Measurements from ENCODE around the gene UBE4B. TPM values are rescaled to one million over a fixed set of nuclear protein-coding genes. Genes with fewer than 3 reads are reported as not detected.
"Not testable (repeated sequence)": the region's sequence is repeated elsewhere in the genome, so short reads cannot be mapped to it uniquely, and the experiment has no call there.

Gene UBE4B
- total RNA-seq, 1 experiment from 2014 or later, result 13.9 TPM

DNA sequence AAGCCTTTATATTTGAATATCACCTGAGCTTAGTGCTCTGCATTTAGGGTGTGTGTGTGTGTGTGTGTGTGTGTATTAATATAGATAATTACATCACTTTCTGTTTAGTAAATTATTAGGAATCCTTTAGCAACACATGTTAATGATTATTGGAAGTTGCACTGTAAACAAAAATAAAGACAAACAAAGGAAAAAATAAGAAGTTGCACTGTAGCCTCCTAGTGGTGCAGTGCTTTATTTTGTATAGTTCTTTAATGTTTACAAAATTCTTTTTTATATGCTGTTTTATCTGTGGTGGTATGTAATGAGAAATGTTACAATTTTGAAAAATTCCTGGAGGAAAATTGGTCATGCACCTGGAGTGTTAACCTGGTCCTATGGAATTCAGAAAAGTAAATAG lies 69.2 kb downstream of the UBE4B start:
- no peak for DNase-seq (ENCODE audit: low read depth)
- in situ Hi-C loops (cut with HindIII; ENCODE audit: low pct_unique_long_range_greater_than_20kb, low sequenced_read_pairs), result no loop called here

DNA sequence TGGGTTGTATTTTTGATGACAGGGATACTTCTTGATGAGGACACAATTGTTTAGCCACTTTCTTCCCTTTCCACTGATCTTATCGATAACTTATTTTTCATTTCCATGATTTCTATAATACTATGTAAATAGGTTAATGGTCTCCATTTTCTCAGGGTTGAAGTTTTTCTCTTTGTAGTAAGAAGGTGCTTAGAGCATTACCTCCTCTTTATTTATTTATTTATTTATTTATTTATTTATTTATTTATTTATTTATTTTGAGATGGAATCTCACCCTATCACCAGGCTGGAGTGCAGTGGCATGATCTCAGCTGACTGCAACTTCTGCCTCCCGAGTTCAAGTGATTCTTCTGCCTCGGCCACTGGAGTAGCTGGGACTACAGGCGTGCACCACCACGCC lies 70.4 kb downstream of the UBE4B start:
- in situ Hi-C loops (cut with HindIII; ENCODE audit: low pct_unique_long_range_greater_than_20kb, low sequenced_read_pairs), result no loop called here
- no peak for DNase-seq (ENCODE audit: low read depth)

DNA sequence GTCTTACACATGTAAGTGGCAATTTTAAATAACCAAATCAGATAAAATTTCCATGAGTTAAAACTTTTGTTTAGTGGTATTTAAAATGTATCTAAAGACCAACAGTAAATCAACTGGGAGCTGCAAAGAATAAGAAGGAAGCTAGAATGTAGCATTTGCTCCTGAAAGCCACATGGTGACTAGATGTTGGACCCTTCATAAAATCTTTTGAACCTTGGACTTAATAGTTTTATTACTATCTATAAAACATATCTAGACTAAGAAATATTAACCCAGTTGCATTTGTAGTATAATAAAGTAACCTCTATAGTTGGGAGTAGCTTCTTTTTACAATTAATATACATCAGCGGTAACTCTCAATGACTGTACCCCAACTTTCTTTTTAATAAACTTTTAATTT lies 72.1 kb downstream of the UBE4B start:
- in situ Hi-C loops (cut with HindIII; ENCODE audit: low pct_unique_long_range_greater_than_20kb, low sequenced_read_pairs), result no loop called here
- DNase-seq (ENCODE audit: low read depth), result no peak

DNA sequence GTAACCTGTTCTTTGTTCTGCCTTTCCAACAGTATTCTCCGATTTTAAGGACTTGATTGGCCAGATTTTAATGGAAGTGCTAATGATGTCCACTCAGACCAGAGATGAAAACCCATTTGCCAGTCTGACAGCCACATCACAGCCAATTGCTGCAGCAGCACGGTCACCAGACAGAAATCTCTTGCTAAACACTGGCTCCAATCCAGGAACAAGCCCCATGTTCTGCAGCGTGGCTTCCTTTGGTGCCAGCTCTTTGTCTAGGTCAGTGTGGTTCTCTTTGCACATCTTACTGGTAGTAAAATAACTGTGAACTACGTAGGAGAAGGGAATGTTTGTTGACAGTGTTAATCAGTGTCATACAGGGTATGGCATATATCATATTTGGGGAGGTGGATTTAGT lies 72.7 kb downstream of the UBE4B start:
- no peak for DNase-seq (ENCODE audit: low read depth)
- in situ Hi-C loops (cut with HindIII; ENCODE audit: low pct_unique_long_range_greater_than_20kb, low sequenced_read_pairs), result no loop called here

DNA sequence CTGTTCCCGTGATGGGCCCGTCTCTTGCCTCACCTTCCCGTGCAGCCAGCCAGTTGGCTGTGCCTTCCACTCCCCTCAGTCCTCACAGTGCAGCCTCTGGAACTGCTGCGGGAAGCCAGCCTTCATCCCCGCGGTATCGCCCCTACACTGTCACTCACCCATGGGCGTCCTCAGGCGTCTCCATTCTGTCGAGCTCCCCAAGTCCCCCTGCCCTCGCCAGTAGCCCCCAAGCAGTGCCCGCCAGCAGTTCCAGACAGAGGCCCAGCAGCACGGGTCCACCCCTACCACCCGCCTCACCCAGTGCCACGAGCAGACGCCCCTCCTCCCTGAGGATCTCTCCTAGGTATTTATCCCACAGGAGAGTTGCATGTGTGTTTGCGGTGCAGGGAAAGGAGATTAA lies 73.5 kb downstream of the UBE4B start:
- in situ Hi-C loops (cut with HindIII; ENCODE audit: low pct_unique_long_range_greater_than_20kb, low sequenced_read_pairs), result no loop called here
- DNase-seq (ENCODE audit: low read depth), result no peak

DNA sequence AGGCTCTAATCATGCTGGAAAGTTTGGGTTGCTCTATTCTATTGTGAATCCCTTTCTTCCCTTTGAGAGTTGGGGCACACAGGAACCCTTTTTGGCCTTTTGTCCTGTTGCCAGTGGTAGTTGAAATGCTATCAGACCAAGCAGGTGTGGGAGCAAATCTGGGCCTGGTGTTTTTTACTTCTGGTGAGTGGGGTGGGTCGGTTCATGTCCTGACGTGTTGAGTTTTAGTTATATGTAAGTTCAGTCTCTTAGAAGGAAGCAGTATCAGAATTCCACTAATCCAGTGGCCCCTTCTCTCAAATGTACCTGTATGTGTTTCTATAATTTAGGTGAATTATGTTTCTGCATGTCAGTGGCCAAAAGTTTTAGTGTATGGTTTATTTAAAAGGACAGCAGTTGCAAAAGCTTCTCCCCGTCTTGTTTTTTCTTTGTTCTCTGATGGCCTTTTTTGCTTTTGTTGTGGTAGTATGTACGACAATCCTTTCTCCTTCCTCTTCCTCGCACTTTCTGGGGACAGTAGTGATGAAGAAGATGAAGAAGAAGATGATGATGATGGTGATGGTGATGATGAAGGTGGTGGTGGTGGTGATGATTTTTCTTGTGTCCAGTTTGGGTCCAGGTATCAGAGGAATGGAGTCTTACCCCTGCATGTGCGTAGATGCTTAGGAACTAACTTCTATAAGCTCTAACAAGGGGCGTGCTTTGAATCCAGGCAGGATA lies 74.2 kb downstream of the UBE4B start:
- no peak for DNase-seq (ENCODE audit: low read depth)
- in situ Hi-C loops (cut with HindIII; ENCODE audit: low pct_unique_long_range_greater_than_20kb, low sequenced_read_pairs), result no loop called here

DNA sequence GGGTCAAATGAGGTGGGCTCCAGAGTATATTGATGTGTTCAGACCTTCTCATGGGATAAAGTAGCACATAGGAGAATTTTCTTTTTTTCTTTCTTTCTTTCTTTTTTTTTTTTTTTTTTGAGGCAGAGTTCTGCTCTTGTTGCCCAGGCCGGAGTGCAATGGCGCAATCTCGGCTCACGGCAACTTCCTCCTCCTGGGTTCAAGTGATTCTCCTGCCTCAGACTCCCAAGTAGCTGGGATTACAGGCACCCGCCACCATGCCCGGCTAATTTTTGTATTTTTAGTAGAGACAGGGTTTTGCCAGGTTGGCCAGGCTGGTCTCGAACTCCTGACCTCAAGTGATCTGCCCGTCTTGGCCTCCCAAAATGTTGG lies 74.7 kb downstream of the UBE4B start:
- in situ Hi-C loops (cut with HindIII; ENCODE audit: low pct_unique_long_range_greater_than_20kb, low sequenced_read_pairs); DNase-seq (ENCODE audit: low read depth): not testable (repeated sequence)

DNA sequence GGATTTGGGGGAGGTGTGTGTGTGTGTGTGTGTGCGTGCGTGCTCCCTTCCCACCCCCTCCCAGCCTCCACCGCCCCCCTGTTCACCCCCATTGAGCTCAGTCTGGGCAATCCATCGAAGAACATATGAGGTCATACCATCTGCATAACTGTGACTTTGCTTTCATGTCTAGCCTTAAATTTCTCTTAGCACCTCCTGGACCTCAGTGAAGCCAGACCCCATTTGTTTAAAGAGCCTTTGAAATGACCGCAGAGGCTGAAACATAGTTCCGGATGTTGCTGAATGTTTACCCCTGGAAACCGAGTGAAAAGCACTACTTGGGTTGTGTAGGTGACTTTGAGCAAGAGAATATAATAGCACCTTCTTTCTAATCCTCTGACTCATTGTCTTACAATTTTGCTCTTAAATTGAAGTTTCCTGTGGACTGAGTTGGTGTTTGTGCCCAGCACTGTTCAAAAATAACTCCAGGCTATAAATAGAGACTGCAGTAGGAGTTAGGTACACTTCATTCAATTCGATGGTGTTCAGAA lies 75.4 kb downstream of the UBE4B start:
- in situ Hi-C loops (cut with HindIII; ENCODE audit: low pct_unique_long_range_greater_than_20kb, low sequenced_read_pairs), result no loop called here

DNA sequence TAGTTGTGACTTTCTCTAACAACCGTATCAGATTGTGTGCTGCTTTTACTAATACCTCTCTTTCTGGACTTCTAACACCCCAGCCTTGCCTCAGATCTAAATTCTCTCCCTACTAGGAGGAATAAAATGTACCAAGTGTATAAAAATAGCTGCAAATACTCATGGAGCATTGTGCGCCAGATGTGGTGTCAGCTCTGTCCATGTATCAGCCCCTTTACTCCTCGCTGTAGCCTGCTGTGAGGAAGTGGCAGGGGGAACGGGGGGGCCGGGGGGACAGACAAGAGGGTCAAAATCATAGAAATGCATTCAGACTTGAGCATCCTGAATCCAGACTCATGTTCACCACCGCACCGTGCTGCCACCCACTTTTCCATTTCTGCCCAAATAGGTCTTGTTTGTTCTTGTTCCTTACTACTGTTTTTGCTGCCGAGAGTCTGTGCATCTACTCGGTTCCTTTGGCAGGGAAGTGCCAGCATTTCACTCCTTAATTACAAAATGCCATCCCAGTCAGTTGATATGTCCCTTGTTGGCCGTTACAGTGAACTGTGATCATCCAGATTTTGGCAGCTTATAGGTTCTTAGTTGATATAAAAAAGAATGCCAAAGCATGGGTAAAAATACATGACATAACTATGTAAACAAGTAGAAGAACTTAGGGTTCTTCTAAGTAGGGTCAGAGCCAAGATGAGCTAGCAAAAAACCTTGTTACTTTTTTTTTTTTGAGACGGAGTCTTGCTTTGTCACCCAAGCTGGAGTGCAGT lies 76.4 kb downstream of the UBE4B start:
- no peak for DNase-seq (ENCODE audit: low read depth)
- in situ Hi-C loops (cut with HindIII; ENCODE audit: low pct_unique_long_range_greater_than_20kb, low sequenced_read_pairs), result no loop called here

More for the DNA sequence above, 75.4 kb downstream of the UBE4B start:
- DNase-seq (ENCODE audit: low read depth), result peak; percentile 57

DNA sequence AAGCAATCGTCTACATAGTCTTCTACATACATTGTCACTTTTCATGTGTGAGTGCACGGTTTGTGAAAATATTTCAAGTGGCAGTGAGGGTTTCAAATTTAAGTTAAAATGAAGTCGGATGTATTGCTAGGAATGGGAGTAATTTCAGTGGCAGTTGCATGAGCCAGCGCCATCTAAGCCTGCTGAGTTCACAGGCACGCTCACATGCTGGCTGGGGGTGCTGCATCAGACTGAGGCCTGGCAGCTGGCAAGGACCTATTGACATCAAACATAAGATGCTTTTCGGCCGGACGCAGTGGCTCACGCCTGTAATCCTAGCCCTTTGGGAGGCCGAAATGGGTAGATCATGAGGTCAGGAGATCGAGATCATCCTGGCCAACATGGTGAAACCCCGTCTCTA lies 80.7 kb downstream of the UBE4B start:
- no peak for DNase-seq (ENCODE audit: low read depth)
- in situ Hi-C loops (cut with HindIII; ENCODE audit: low pct_unique_long_range_greater_than_20kb, low sequenced_read_pairs), result no loop called here

DNA sequence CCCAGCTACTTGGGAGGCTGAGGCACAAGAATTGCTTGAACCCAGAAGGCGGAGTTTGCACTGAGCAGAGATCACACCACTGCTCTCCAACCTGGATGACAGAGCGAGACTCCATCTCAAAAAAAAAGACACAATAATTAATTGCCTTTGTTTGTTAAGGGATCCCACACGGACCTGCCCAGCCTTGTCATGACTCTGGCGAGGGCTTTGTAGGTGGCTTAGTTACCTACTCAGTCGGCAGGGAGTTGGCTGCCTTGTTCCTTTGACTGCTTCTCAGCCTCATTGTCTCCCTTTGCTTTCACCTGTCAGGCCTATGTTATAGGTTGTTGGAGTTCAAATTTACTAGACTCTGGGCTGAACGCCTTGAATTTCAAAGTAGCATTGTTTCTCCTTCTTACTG lies 82.0 kb downstream of the UBE4B start:
- in situ Hi-C loops (cut with HindIII; ENCODE audit: low pct_unique_long_range_greater_than_20kb, low sequenced_read_pairs), result no loop called here
- DNase-seq (ENCODE audit: low read depth), result no peak

DNA sequence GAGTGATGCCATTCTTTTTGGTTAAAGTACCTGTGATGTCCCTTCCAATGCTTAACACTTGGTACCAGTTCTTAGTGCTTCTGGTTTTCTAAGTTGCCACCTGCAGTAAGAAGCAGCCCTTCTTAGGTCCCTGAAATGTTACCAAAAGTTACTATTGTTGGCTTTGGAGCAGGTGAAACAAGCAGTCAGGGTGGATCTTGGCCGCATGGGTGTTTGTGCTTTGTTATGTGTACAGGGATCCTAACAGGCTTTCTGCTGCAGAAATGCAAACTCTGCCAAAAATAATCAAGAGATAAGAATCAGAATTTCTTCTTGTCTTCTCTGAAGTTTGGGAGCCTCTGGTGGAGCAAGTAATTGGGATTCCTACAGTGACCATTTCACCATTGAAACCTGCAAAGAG lies 84.4 kb downstream of the UBE4B start:
- in situ Hi-C loops (cut with HindIII; ENCODE audit: low pct_unique_long_range_greater_than_20kb, low sequenced_read_pairs), result no loop called here
- no peak for DNase-seq (ENCODE audit: low read depth)

DNA sequence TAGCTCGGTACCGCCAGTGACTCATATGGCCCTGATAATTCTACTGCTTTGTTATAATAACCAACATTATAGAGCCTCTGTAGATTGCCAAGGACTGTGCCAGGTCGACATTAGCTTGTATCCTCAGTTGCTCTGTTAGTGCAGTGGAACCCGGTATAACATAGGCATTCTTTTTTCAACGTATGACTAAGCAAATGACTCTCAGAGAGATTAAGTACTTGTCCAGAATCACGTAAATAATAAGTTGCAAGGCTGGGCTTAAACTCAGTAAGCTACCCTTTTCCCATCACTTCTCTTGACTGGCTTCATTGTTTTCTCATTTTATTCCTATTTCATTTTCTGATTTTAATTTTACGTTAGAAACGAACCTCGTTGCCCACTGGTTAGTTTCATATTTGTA lies 85.1 kb downstream of the UBE4B start:
- in situ Hi-C loops (cut with HindIII; ENCODE audit: low pct_unique_long_range_greater_than_20kb, low sequenced_read_pairs), result no loop called here
- DNase-seq (ENCODE audit: low read depth), result no peak

DNA sequence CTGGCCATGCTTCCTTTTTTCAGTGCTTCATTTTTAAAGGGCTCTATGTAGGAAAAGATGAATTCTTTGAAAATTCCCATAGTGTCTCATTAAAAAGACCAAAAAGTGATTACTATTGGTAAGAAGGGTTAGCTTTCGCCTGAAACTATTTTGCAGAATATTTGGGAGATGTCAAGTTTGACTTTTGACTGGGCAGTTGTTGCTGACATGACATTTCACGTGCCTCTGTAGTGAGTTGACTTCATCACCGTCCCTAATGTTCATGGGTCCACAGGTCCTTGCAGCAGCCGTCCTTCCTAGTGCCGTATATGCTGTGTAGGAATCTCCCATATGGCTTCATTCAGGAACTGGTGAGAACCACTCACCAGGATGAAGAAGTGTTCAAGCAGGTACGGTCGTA lies 88.9 kb downstream of the UBE4B start:
- in situ Hi-C loops (cut with HindIII; ENCODE audit: low pct_unique_long_range_greater_than_20kb, low sequenced_read_pairs), result no loop called here
- no peak for DNase-seq (ENCODE audit: low read depth)

DNA sequence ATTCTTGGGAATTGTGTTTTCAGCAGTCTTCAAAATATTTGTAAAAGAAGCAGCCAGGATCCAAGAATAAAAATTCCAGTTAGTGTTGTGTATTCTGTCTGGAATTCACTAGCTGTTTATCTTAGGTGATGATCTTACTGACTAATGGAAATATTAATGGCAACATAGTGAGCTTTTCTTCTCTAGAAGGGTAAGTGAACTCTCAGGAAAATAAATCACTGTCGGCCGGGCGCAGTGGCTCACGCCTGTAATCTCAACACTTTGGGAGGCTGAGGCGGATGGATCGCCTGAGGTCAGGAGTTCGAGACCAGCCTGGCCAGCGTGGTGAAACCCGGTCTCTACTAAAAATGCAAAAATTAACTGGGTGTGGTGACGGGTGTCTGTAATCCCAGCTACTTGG lies 90.2 kb downstream of the UBE4B start:
- in situ Hi-C loops (cut with HindIII; ENCODE audit: low pct_unique_long_range_greater_than_20kb, low sequenced_read_pairs), result no loop called here
- DNase-seq (ENCODE audit: low read depth), result peak; percentile 65

DNA sequence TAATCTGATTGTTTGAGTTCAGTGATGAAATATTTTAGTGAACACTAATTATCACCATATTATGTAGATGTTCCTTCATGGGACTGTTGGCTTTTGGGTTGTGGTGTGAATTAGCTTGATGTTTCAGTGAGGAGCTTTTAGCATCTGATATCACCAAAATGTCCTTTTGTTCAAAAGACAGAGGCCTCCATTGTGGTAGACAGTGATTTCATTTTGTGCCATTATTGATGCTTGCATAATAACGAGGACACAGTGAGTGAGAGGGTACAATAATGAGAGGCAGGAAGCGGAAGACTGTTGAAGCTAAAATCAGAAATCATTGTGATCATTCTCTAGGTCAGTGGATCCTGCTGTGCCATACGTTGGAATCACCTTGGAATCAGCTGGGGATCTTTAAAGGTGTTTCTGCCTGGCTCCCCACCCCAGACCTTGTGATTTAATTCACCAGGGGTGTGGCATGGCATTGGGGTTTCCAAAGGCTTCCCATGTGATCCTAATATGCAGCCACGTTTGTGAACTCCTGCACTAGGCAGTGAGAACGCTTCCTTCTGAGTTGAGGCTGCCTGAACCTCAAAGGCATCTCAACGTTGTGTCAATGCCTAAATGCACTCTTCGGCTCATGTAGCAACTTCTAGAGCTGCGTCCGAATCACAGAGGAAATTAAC lies 95.5 kb downstream of the UBE4B start:
- DNase-seq (ENCODE audit: low read depth), result no peak
- in situ Hi-C loops (cut with HindIII; ENCODE audit: low pct_unique_long_range_greater_than_20kb, low sequenced_read_pairs), result no loop called here

DNA sequence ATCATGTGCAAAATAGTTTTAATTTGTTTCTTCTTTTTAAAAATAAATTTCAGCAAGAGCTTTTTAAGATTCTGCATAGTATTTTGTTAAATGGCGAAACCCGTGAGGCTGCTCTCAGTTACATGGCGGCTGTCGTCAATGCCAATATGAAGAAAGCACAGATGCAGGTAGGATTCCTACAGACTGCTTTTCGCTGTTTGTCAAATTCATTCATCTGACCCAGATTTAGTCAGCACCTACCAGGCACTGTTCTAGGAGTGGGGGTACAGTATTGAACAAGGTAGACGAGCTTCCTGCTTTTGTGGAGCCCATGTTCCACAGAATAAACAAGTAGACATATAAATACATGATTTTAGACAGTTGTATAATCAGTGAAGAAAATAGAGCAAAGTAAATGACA lies 99.6 kb downstream of the UBE4B start:
- in situ Hi-C loops (cut with HindIII; ENCODE audit: low pct_unique_long_range_greater_than_20kb, low sequenced_read_pairs), result no loop called here
- no peak for DNase-seq (ENCODE audit: low read depth)

DNA sequence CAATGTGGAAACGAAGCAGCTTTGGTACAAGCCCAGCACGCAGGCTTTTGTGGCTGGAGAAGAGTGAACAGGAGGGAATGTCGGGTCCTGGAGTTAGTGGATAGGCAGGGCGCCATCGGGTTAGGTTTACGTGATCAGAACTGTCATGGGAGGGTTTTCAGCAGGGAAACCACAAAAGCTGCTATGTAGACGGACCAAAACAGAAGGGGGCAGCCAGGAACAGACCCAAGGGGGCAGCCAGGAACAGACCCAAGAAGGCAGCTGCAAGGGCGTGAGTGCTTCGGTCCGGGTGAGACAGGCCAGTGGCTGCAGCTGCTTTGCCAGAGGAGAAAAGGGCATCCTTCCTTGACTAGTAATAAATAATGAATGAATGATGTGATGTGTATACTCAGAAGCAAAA lies 100.1 kb downstream of the UBE4B start:
- no peak for DNase-seq (ENCODE audit: low read depth)
- in situ Hi-C loops (cut with HindIII; ENCODE audit: low pct_unique_long_range_greater_than_20kb, low sequenced_read_pairs), result no loop called here

DNA sequence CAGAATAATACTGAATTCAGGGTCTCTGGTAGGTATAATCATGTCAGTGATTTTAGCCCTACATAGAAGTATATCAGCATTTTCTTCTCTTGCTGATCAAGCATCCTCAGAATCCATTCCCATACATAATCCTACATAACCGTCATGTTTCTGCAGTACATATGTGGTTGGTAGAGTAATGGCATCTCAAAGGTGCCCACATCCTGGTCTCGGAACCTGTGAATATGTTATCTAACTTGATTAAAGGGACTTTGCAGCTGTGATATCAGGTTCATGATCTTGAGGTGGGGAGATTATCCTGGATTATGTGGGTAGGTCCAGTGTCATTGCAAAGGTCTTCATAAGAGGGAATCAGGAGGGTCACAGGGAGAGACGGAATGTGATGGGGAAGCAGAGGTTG lies 108.2 kb downstream of the UBE4B start:
- DNase-seq (ENCODE audit: low read depth), result no peak
- in situ Hi-C loops (cut with HindIII; ENCODE audit: low pct_unique_long_range_greater_than_20kb, low sequenced_read_pairs), result no loop called here

All from Caki2 (cell line).